ENCODE results near the gene FGD3.

Gene FGD3

DNA sequence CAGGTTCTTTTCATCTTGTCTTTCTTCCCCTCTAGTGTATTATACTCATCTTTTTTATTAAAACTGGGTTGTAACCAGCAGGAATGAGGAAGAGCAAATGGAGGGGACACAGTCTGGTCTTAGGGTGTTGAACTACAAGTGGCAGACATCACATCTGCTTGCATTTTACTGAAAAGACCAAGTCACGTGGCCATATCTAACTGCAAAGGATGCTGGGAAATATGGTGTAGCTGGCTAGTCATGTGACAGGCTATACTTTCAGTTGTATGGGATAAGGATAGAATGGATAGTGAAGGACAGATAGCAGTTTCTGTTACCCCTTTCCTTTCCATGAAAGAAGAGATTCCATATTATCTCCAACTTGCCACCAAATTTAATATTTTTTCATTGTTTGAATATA is 13.0 kb upstream of the FGD3 start:
- TF ChIP-seq CTCF (IDR thresholded peaks at IDR 0.05; ENCODE audit: control insufficient read depth, insufficient read depth, low read depth, low read length, missing control alignments): no peak
- DNase-seq (ENCODE audit: low read depth): no peak
- no peak overlapping the region for H3K4me3 ChIP-seq (ENCODE audit: control insufficient read depth, low read depth, low read length)

- DNase-seq (ENCODE audit: low read depth): no peak
- no peak for TF ChIP-seq CTCF (IDR thresholded peaks at IDR 0.05; ENCODE audit: control insufficient read depth, insufficient read depth, low read depth, low read length, missing control alignments)
- no peak overlapping the region for H3K4me3 ChIP-seq (ENCODE audit: control insufficient read depth, low read depth, low read length)
Observed at GRCh38 chr9:92938025-92938424, 9.3 kb upstream of the FGD3 start.

GRCh38 chr9:92941861-92942260 is 5.5 kb upstream of the FGD3 start:
- H3K4me3 ChIP-seq (ENCODE audit: control insufficient read depth, low read depth, low read length): no peak overlapping the region
- TF ChIP-seq CTCF (IDR thresholded peaks at IDR 0.05; ENCODE audit: control insufficient read depth, insufficient read depth, low read depth, low read length, missing control alignments): no peak
- no peak for DNase-seq (ENCODE audit: low read depth)

GRCh38 chr9:92942688-92943616 is 4.4 kb upstream of the FGD3 start:
- DNase-seq (ENCODE audit: low read depth): no peak
- no peak overlapping the region for H3K4me3 ChIP-seq (ENCODE audit: control insufficient read depth, low read depth, low read length)
- TF ChIP-seq CTCF (IDR thresholded peaks at IDR 0.05; ENCODE audit: control insufficient read depth, insufficient read depth, low read depth, low read length, missing control alignments): no peak

- TF ChIP-seq CTCF (IDR thresholded peaks at IDR 0.05; ENCODE audit: control insufficient read depth, insufficient read depth, low read depth, low read length, missing control alignments): no peak
- no peak overlapping the region for H3K4me3 ChIP-seq (ENCODE audit: control insufficient read depth, low read depth, low read length)
- no peak for DNase-seq (ENCODE audit: low read depth)
Observed at GRCh38 chr9:92944921-92945320, 2.4 kb upstream of the FGD3 start.

- DNase-seq (ENCODE audit: low read depth): no peak
- no peak overlapping the region for H3K4me3 ChIP-seq (ENCODE audit: control insufficient read depth, low read depth, low read length)
- no peak for TF ChIP-seq CTCF (IDR thresholded peaks at IDR 0.05; ENCODE audit: control insufficient read depth, insufficient read depth, low read depth, low read length, missing control alignments)
Observed at GRCh38 chr9:92945796-92946195, 1.5 kb upstream of the FGD3 start.
